HG02642 (cell line): ENCODE data around the gene SAP30.

Experiments
- ATAC-seq: cut with Tn5 transposase; IDR thresholded peaks from one replicate; pipeline ENCODE4 v1.9.1; 2021; ENCODE audit warnings: mild to moderate bottlenecking; ENCODE audit not compliant: unreplicated experiment, poor library complexity

SAP30 gene

GRCh38 chr4:173411106-173411693, 40.4 kb downstream of the SAP30 start:
- ATAC-seq = no peak

GRCh38 chr4:173413036-173413435, 42.3 kb downstream of the SAP30 start:
- no peak for ATAC-seq

- ATAC-seq = no peak
Observed at GRCh38 chr4:173414456-173414855, 43.7 kb downstream of the SAP30 start.

- no peak for ATAC-seq
Observed at GRCh38 chr4:173415092-173415491, 44.3 kb downstream of the SAP30 start.

GRCh38 chr4:173415885-173416653, 45.3 kb downstream of the SAP30 start:
- ATAC-seq = no peak

GRCh38 chr4:173417833-173418232, 47.1 kb downstream of the SAP30 start:
- ATAC-seq = no peak

GRCh38 chr4:173418639-173419038, 47.9 kb downstream of the SAP30 start:
- no peak for ATAC-seq

- ATAC-seq = no peak
Observed at GRCh38 chr4:173420324-173420752, 49.6 kb downstream of the SAP30 start.

- no peak for ATAC-seq
Observed at GRCh38 chr4:173420801-173421200, 50.0 kb downstream of the SAP30 start.

GRCh38 chr4:173424899-173425805, 54.4 kb downstream of the SAP30 start:
- ATAC-seq = no peak

- no peak for ATAC-seq
Observed at GRCh38 chr4:173426064-173426463, 55.3 kb downstream of the SAP30 start.
